GM23338 (cell line): Measurements from ENCODE around the gene SHISAL2B. TPM values are rescaled to one million over a fixed set of nuclear protein-coding genes. Genes with fewer than 3 reads are reported as not detected.
A peak's percentile ranks its signal among the peaks of the same experiment; 100 is the strongest.

Source experiments
- ATAC-seq: fragments of 200-7000 bp; cut with Tn5 transposase; 3 replicates; pipeline ENCODE4 v1.9.1; 2020
- DNase-seq: peaks from one replicate; pipeline ENCODE4 v3.0.0-alpha.2; 2015; ENCODE audit warnings: low spot score
- H2AFZ ChIP-seq: fragments of 200-600 bp; sonication (generic); 2 replicates; pipeline ENCODE4 v1.8.0; 2016; ENCODE audit warnings: antibody characterized with exemption, mild to moderate bottlenecking, moderate library complexity
- H3F3A ChIP-seq: fragments of 200-600 bp; sonication (generic); replicated peaks from 2 replicates; pipeline ENCODE4 v1.8.0; 2017; ENCODE audit warnings: antibody characterized with exemption, mixed run types, low read depth
- H3K27ac ChIP-seq: fragments of 200-600 bp; sonication (generic); 2 replicates; pipeline ENCODE4 v1.6.1; 2016; ENCODE audit warnings: low read depth
- H3K27me3 ChIP-seq: fragments of 200-600 bp; sonication (generic); 2 replicates; pipeline ENCODE4 v1.8.0; 2016; ENCODE audit warnings: mild to moderate bottlenecking, mixed run types, moderate library complexity; ENCODE audit not compliant: insufficient read depth
- H3K36me3 ChIP-seq: fragments of 200-600 bp; sonication (generic); 2 replicates; pipeline ENCODE4 v1.8.0; 2016; ENCODE audit warnings: mild to moderate bottlenecking; ENCODE audit not compliant: insufficient read depth
- H3K4me1 ChIP-seq: fragments of 200-600 bp; sonication (generic); 2 replicates; pipeline ENCODE4 v1.8.0; 2016; ENCODE audit warnings: mild to moderate bottlenecking, moderate library complexity; ENCODE audit not compliant: insufficient read depth
- H3K4me2 ChIP-seq: fragments of 200-600 bp; sonication (generic); 2 replicates; pipeline ENCODE4 v1.7.1; 2017; ENCODE audit warnings: mixed run types
- H3K4me3 ChIP-seq: fragments of 200-600 bp; sonication (generic); 2 replicates; pipeline ENCODE4 v1.6.1; 2016; ENCODE audit warnings: mixed run types
- H3K79me2 ChIP-seq: fragments of 200-600 bp; sonication (generic); replicated peaks from 2 replicates; pipeline ENCODE4 v1.8.0; 2017; ENCODE audit warnings: mild to moderate bottlenecking; ENCODE audit not compliant: insufficient read depth
- H3K9me2 ChIP-seq: fragments of 200-600 bp; sonication (generic); 2 replicates; pipeline ENCODE4 v1.8.0; 2017; ENCODE audit not compliant: insufficient read depth
- H4K20me1 ChIP-seq: fragments of 200-600 bp; sonication (generic); replicated peaks from 2 replicates; pipeline ENCODE4 v1.8.0; 2017; ENCODE audit warnings: mild to moderate bottlenecking; ENCODE audit not compliant: insufficient read depth
- H3K27ac Mint-ChIP-seq: 2 replicates; pipeline ENCODE4 v1.8.0; 2020; ENCODE audit warnings: inconsistent platforms, mild to moderate bottlenecking, moderate library complexity, mixed read lengths
- H3K27me3 Mint-ChIP-seq: 3 replicates; pipeline ENCODE4 v1.8.0; 2022; ENCODE audit warnings: low read depth, mild to moderate bottlenecking, moderate library complexity, mixed read lengths, inconsistent platforms; ENCODE audit not compliant: insufficient read depth, poor library complexity
- H3K36me3 Mint-ChIP-seq: 3 replicates; pipeline ENCODE4 v1.8.0; 2021; ENCODE audit warnings: low read depth, mild to moderate bottlenecking, inconsistent platforms, moderate library complexity, mixed read lengths
- H3K4me1 Mint-ChIP-seq: 3 replicates; pipeline ENCODE4 v1.8.0; 2020; ENCODE audit warnings: mild to moderate bottlenecking, inconsistent platforms, mixed read lengths
- H3K4me3 Mint-ChIP-seq: 3 replicates; pipeline ENCODE4 v1.8.0; 2021; ENCODE audit warnings: moderate library complexity, mild to moderate bottlenecking, inconsistent platforms, mixed read lengths
- H3K9me3 Mint-ChIP-seq: 3 replicates; pipeline ENCODE4 v1.8.0; 2020; ENCODE audit warnings: moderate library complexity, mild to moderate bottlenecking, inconsistent platforms, mixed read lengths
- POLR2AphosphoS5 ChIP-seq: IDR thresholded peaks from 2 replicates; pipeline ENCODE4 v1.6.1; 2016; ENCODE audit warnings: antibody characterized with exemption, low read depth
- ZNF331 ChIP-seq: fragments of 250-450 bp; sonication (Bioruptor Pico); IDR thresholded peaks from 2 replicates; pipeline ENCODE4 v1.5.0; 2020; ENCODE audit warnings: low read depth, mild to moderate bottlenecking, moderate library complexity
- polyA plus RNA-seq: library from polyadenylated mRNA; unstranded; fragments of >200 nt; fragmentation: Nextera tagmentation; extraction: Ambion mirVana; gene quantifications from 2 replicates; pipeline ENCODE4 v1.2.1, GENCODE V29; 2016
- total RNA-seq: library from RNA; depleted of rRNA; stranded (reverse); fragments of >200 nt; shearing (Covaris generic); gene quantifications from 2 replicates; pipeline ENCODE4 v1.2.3, GENCODE V29; 2014; rRNA removed
- TF ChIP-seq, protein P1 (sequence below): IDR thresholded peaks from one replicate; pipeline ENCODE4 v1.6.1; 2018; ENCODE audit warnings: antibody characterized with exemption; ENCODE audit not compliant: unreplicated experiment

Gene SHISAL2B
- total and polyA plus RNA-seq, 2 experiments from 2014 or later = 12.3 to 21.1 TPM

DNA sequence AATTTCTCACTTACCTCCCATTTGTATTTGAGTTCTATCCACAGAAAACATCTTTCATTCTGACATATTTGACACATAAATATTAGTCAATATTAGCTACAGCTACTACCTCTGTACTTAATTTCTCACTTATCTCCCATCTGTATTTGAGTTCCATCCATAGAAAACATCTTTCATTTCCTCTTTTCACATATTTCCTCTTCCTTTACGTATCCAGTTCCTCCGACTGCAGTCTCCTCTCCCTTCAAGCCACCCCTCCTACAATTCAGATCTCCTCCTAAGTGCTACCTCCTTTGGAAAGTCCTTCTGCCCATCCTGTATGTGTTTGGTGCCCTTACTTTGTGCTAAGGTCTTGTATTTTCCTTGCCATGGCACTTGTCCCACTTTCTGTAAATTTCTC, 76.6 kb downstream of the SHISAL2B start:
- H3K4me1 ChIP-seq = peaks cover 8% of the 10 kb centered on the region
- H3K27me3 ChIP-seq = no peaks in the 10 kb centered on the region
- DNase-seq (no peak), ATAC-seq (no peak)
- TF ChIP-seq, protein P1, sequence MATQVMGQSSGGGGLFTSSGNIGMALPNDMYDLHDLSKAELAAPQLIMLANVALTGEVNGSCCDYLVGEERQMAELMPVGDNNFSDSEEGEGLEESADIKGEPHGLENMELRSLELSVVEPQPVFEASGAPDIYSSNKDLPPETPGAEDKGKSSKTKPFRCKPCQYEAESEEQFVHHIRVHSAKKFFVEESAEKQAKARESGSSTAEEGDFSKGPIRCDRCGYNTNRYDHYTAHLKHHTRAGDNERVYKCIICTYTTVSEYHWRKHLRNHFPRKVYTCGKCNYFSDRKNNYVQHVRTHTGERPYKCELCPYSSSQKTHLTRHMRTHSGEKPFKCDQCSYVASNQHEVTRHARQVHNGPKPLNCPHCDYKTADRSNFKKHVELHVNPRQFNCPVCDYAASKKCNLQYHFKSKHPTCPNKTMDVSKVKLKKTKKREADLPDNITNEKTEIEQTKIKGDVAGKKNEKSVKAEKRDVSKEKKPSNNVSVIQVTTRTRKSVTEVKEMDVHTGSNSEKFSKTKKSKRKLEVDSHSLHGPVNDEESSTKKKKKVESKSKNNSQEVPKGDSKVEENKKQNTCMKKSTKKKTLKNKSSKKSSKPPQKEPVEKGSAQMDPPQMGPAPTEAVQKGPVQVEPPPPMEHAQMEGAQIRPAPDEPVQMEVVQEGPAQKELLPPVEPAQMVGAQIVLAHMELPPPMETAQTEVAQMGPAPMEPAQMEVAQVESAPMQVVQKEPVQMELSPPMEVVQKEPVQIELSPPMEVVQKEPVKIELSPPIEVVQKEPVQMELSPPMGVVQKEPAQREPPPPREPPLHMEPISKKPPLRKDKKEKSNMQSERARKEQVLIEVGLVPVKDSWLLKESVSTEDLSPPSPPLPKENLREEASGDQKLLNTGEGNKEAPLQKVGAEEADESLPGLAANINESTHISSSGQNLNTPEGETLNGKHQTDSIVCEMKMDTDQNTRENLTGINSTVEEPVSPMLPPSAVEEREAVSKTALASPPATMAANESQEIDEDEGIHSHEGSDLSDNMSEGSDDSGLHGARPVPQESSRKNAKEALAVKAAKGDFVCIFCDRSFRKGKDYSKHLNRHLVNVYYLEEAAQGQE = no peak
- no peak for TF ChIP-seq POLR2AphosphoS5
- TF ChIP-seq ZNF331 (CRISPR knock-in tag) = no peak
- Mint-ChIP-seq H3K4me3 (peak overlapping the region; percentile 100), H3K27me3 (no peaks in the 10 kb centered on the region), H3K9me3 (no peaks in the 10 kb centered on the region), H3K36me3 (peaks cover 23% of the 10 kb centered on the region), H3K4me1 (peaks cover 19% of the 10 kb centered on the region), H3K27ac (peak overlapping the region; percentile 46)
- H4K20me1 ChIP-seq = no peaks in the 10 kb centered on the region; the same call in 1 of the 2 replicates
- H2AFZ ChIP-seq = no peak overlapping the region
- peaks cover 93% of the 10 kb centered on the region for H3K79me2 ChIP-seq
- no peaks in the 10 kb centered on the region for H3K9me2 ChIP-seq
- peak overlapping the region; percentile 91 for H3K4me2 ChIP-seq
- no peaks in the 10 kb centered on the region for H3F3A ChIP-seq
- no peaks in the 10 kb centered on the region; the same call in none of the 2 replicates for H3K36me3 ChIP-seq
- H3K27ac ChIP-seq = no peak overlapping the region
- peak overlapping the region; percentile 78 for H3K4me3 ChIP-seq

Other genes with a start within 250 kb of the SHISAL2B start
- 4.5 and 5.4 TPM in 2 replicates for gene RGS7BP, start 184.5 kb upstream of the SHISAL2B start, total RNA-seq
- gene RGS7BP, start 184.5 kb upstream of the SHISAL2B start, polyA plus RNA-seq = 3.3 TPM in 2 replicates
- 16.7 and 16.8 TPM in 2 replicates for gene SREK1IP1, start 78.2 kb downstream of the SHISAL2B start, total RNA-seq
- 137 and 146 TPM in 2 replicates for gene SREK1IP1, start 78.2 kb downstream of the SHISAL2B start, polyA plus RNA-seq
- gene CWC27, start 78.4 kb downstream of the SHISAL2B start, total RNA-seq = 27.7 and 31.4 TPM in 2 replicates
- gene CWC27, start 78.4 kb downstream of the SHISAL2B start, polyA plus RNA-seq = 94.2 and 115 TPM in 2 replicates